ENCODE measurements around the gene RNF175.

The RNF175 gene

DNA sequence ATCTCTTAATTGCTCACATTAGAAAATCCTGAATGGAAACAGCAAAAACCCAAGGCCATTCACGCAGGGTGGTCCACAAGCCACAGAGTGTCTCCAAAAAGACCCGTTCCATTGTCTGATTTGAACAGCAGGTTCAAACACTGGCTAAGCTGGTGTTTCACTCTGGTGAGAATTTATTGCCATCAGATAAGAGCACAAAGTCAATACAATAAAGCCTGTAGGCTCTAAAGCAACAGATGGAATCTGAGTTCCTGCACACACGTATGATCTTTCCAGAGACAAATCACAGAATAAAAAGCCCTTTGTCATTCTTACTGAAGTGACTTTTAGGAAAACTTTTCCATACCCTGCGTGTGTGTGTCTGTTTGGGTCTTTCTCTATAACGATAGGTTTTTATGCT, 34.2 kb upstream of the RNF175 start:
- H3K4me1 ChIP-seq: peaks cover 8 to 18% (median 13%) of the 10 kb centered on the region in 10 experiments; a peak in 19 of 20 replicates
- H3K27me3 ChIP-seq: peaks cover 40 to 53% (median 44%) of the 10 kb centered on the region in 11 experiments
- H3K27ac ChIP-seq: no peak overlapping the region
- H3K4me3 ChIP-seq: no peak overlapping the region
- peaks cover 0 to 14% (median 5%) of the 10 kb centered on the region in 11 experiments; a peak in 12 of 22 replicates for H4K20me1 ChIP-seq
- no peak overlapping the region for H3K9ac ChIP-seq
- peaks cover 4 to 34% (median 29%) of the 10 kb centered on the region in 11 experiments; a peak in 20 of 22 replicates for H3K9me3 ChIP-seq (replicated peaks in 1 of 11)
- H3K36me3 ChIP-seq: no peaks in the 10 kb centered on the region
- no peak overlapping the region for H3K4me2 ChIP-seq
- no peak for TF ChIP-seq Cebpa-rat (IDR thresholded peaks at IDR 0.05)

DNA sequence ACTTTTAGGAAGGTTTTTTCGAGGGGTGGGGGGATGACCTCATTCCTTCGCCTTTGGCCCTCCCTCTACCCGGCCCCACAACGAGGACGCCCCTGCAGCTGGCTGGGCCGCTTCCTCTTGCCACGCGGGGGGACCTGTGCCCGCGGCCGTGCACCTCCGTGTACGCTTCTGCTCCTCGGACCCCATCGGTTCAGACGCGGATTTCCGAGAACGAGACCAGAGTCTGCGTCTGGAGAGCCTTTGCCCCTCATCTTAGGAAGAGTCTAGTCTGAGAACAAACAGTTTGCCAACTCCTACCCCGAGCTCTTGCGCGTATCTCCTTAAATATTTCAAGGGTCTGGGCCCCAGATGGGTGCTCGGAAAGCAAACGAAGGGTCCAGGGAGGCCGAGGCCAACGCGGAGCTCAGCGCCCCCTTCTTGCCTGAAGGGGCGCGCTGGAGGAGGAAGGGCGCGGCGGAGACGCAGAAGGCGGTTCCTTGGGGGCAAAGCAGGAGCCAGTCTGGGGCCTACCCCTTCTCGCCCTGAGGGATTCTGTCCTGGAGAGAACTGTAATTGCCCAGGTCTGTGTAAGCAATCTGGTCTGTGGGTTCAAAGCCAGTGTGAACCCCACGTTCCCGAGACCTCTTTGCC, 32.9 kb upstream of the RNF175 start:
- H3K4me1 ChIP-seq: peaks cover 13 to 20% (median 16%) of the 10 kb centered on the region in 10 experiments
- no peaks in the 10 kb centered on the region for H3K36me3 ChIP-seq
- no peak overlapping the region for H3K27ac ChIP-seq
- peaks cover 4 to 34% (median 29%) of the 10 kb centered on the region in 11 experiments; a peak in 20 of 22 replicates for H3K9me3 ChIP-seq (replicated peaks in 1 of 11)
- H3K4me2 ChIP-seq: no peak overlapping the region
- no peak for TF ChIP-seq Cebpa-rat (IDR thresholded peaks at IDR 0.05)
- H3K27me3 ChIP-seq: peaks cover 53 to 65% (median 57%) of the 10 kb centered on the region in 11 experiments
- no peak overlapping the region for H3K9ac ChIP-seq
- no peak overlapping the region for H3K4me3 ChIP-seq
- H4K20me1 ChIP-seq: peaks cover 0 to 27% (median 18%) of the 10 kb centered on the region in 11 experiments; a peak in 16 of 22 replicates

GRCh38 chr4:153791746-153792617, 32.2 kb upstream of the RNF175 start:
- no peak overlapping the region for H3K27ac ChIP-seq
- H4K20me1 ChIP-seq: peaks cover 0 to 34% (median 24%) of the 10 kb centered on the region in 11 experiments; a peak in 16 of 22 replicates
- H3K4me3 ChIP-seq: no peak overlapping the region
- H3K27me3 ChIP-seq: peaks cover 60 to 73% (median 65%) of the 10 kb centered on the region in 11 experiments
- H3K4me2 ChIP-seq: no peak overlapping the region
- TF ChIP-seq Cebpa-rat (IDR thresholded peaks at IDR 0.05): no peak
- H3K9ac ChIP-seq: no peak overlapping the region
- peaks cover 4 to 34% (median 29%) of the 10 kb centered on the region in 11 experiments; a peak in 20 of 22 replicates for H3K9me3 ChIP-seq (replicated peaks in 1 of 11)
- H3K4me1 ChIP-seq: peaks cover 13 to 20% (median 16%) of the 10 kb centered on the region in 10 experiments
- no peaks in the 10 kb centered on the region for H3K36me3 ChIP-seq

DNA sequence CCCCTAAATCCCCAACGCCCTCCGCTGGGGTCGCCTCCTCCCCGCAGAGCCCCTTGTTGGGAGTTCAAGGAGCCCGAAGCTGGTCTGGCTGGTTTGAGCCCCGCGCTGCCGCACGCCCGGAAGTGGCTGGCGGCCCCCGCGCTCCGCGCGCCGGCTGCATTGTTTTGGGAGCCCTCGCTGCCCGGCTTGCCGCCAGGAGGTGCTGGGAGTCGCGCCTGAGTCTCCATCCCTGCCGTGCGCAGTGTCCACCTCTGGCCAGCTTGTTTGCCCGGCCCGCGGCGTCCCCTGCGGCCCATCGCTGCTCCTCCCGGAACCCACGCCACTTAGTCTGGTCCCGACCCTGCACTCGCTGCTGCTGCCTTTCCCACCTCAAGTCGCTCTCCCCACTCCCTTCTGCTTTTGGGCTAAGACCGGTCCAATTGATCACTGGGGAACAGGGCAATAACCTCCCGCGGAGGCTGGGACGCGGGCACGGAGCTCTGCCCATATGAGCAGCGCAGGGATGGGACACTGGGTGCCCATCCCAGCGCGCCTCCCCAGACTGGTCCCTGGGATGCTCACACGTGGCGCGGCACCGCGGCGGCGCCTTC, 31.2 kb upstream of the RNF175 start:
- no peak overlapping the region for H3K27ac ChIP-seq
- peaks cover 4 to 34% (median 29%) of the 10 kb centered on the region in 11 experiments; a peak in 20 of 22 replicates for H3K9me3 ChIP-seq (replicated peaks in 1 of 11)
- peaks cover 70 to 82% (median 74%) of the 10 kb centered on the region in 11 experiments for H3K27me3 ChIP-seq
- peak overlapping the region in 6 of 10 experiments; percentile 20 to 48 (median 40); a peak in 8 of 20 replicates for H3K4me3 ChIP-seq
- peak overlapping the region in 10 of 11 experiments; percentile 15 to 61 (median 40); a peak in 12 of 22 replicates for H3K4me2 ChIP-seq
- peaks cover 13 to 20% (median 16%) of the 10 kb centered on the region in 10 experiments for H3K4me1 ChIP-seq
- no peaks in the 10 kb centered on the region for H3K36me3 ChIP-seq
- peaks cover 0 to 40% (median 24%) of the 10 kb centered on the region in 11 experiments; a peak in 16 of 22 replicates for H4K20me1 ChIP-seq
- no peak overlapping the region for H3K9ac ChIP-seq
- no peak for TF ChIP-seq Cebpa-rat (IDR thresholded peaks at IDR 0.05)

DNA sequence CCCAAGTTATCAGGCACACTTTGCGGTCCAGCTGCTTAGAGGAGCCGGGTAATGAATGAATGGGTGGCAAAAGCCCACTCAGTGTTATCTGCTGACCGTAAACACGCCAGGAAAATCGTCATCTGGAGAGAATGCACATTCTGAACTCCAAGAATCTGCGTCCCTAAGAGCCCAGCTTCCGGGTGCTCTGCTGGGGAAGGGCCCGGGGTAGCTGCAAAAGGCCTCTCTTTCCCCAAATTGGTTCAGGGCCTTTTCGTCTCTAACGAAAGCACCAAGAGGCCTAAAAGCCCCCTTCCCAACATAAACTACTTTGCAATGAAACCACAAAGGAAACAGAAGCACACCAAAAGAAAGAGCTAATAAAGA, 30.7 kb upstream of the RNF175 start:
- Histone ChIP-seq H3K9me3 (replicated peaks in 1 of 11) (peaks cover 4 to 34% (median 29%) of the 10 kb centered on the region in 11 experiments; a peak in 20 of 22 replicates), H3K4me1 (peaks cover 13 to 20% (median 16%) of the 10 kb centered on the region in 10 experiments), H3K4me2 (peak overlapping the region in 1 of 11 experiments; percentile 50; a peak in 2 of 22 replicates), H3K27me3 (peaks cover 72 to 85% (median 76%) of the 10 kb centered on the region in 11 experiments), H3K4me3 (no peak overlapping the region; a peak in 1 of 20 replicates), H4K20me1 (peaks cover 0 to 42% (median 24%) of the 10 kb centered on the region in 11 experiments; a peak in 16 of 22 replicates), H3K36me3 (no peaks in the 10 kb centered on the region), H3K9ac (no peak overlapping the region), H3K27ac (no peak overlapping the region)
- no peak for TF ChIP-seq Cebpa-rat (IDR thresholded peaks at IDR 0.05)

DNA sequence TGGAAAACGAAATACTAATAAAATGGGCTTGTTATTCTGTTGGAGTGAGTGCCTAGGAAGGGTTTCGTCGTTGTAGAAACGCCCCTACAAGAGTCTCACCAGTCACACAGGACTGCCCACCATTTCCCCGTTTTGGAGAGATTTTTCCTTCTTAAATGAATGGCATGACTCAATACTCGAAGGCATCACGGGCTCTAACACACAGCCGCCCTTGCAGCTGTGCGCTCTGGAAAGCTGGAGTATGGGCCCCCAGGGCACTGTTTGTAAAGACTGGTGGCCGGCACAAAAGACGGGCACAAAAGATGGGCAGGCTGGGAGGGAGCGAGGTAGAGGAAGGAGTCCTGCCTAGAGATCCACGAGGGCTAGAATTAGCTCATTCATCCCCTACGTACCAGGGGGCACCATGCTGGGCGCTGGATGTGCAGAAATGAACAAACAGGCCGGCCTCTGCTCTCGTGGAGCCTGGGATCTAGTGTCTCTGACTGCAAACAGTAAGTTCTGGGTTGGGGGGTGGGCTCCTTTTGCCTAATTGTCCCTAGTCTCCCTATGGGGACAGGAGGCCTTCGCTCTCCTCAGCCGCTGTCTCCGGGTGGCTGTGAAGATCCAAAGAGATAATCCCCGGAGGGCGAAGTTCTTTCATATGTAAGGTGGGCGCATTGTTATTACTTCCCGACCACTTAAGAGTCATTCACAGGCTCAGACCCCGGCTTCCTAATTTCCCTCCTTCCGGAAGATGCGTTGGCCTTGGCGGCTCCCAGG, 30.1 kb upstream of the RNF175 start:
- Histone ChIP-seq H3K4me3 (peak overlapping the region in 1 of 10 experiments; percentile 56; a peak in 2 of 20 replicates), H3K36me3 (no peaks in the 10 kb centered on the region), H3K9ac (no peak overlapping the region)

DNA sequence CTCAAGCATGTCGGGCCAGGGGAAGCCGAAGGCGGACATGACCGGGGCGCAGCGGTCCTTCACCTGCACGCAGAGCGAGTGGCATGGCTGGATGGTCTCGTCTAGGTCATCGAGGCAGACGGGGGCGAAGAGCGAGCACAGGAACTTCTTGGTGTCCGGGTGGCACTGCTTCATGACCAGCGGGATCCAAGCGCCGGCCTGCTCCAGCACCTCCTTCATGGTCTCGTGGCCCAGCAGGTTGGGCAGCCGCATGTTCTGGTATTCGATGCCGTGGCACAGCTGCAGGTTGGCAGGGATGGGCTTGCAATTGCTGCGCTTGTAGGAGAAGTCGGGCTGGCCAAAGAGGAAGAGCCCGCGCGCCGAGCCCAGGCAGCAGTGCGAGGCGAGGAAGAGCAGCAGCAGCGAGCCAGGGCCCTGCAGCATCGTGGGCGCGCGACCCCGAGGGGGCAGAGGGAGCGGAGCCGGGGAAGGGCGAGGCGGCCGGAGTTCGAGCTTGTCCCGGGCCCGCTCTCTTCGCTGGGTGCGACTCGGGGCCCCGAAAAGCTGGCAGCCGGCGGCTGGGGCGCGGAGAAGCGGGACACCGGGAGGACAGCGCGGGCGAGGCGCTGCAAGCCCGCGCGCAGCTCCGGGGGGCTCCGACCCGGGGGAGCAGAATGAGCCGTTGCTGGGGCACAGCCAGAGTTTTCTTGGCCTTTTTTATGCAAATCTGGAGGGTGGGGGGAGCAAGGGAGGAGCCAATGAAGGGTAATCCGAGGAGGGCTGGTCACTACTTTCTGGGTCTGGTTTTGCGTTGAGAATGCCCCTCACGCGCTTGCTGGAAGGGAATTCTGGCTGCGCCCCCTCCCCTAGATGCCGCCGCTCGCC, 28.8 kb upstream of the RNF175 start, which contains the start of gene SFRP2:
Gene SFRP2 (minus strand): TSS at position 671 of the 864 bp plus-strand sequence. CDS start 248 bp downstream, at position 423.
- no peak for TF ChIP-seq Cebpa-rat (IDR thresholded peaks at IDR 0.05)
- H3K27ac ChIP-seq: no peak within 1 kb of the TSS
- peaks cover 13 to 20% (median 16%) of the 10 kb centered on the region in 10 experiments for H3K4me1 ChIP-seq
- H3K9me3 ChIP-seq (replicated peaks in 1 of 11): peaks cover 4 to 34% (median 29%) of the 10 kb centered on the region in 11 experiments; a peak in 20 of 22 replicates
- H4K20me1 ChIP-seq: peaks cover 0 to 42% (median 24%) of the 10 kb centered on the region in 11 experiments; a peak in 16 of 22 replicates
- H3K9ac ChIP-seq: peak within 1 kb of the TSS in 3 of 11 experiments; percentile 18 to 36 (median 34); a peak in 3 of 22 replicates
- peaks cover 72 to 82% (median 76%) of the 10 kb centered on the region in 11 experiments for H3K27me3 ChIP-seq
- H3K36me3 ChIP-seq: no peaks in the 10 kb centered on the region
- peak within 1 kb of the TSS; percentile 37 to 67 (median 54) for H3K4me3 ChIP-seq
- peak within 1 kb of the TSS; percentile 56 to 99 (median 89) for H3K4me2 ChIP-seq

More for the DNA sequence above, 30.1 kb upstream of the RNF175 start:
- Histone ChIP-seq H3K27me3 (peaks cover 72 to 85% (median 76%) of the 10 kb centered on the region in 11 experiments), H3K9me3 (replicated peaks in 1 of 11) (peaks cover 4 to 34% (median 29%) of the 10 kb centered on the region in 11 experiments; a peak in 20 of 22 replicates), H3K4me2 (peak overlapping the region in 5 of 11 experiments; percentile 56 to 99 (median 96); a peak in 7 of 22 replicates), H3K27ac (no peak overlapping the region), H4K20me1 (peaks cover 0 to 42% (median 24%) of the 10 kb centered on the region in 11 experiments; a peak in 16 of 22 replicates), H3K4me1 (peaks cover 13 to 20% (median 16%) of the 10 kb centered on the region in 10 experiments)
- TF ChIP-seq Cebpa-rat (IDR thresholded peaks at IDR 0.05): no peak

Measured in BLaER1 treated with 17β-estradiol and CSF1 and Interleukin-3, amounts not matched to agents 10 nM and 100 nM (cell line).